Liver (tissue), 9 donors: Measurements from ENCODE around the gene OPA3. TPM values are rescaled to one million over a fixed set of nuclear protein-coding genes. Genes with fewer than 3 reads are reported as not detected.

Experiments
- DNase-seq: peaks from one replicate; pipeline ENCODE4 v3.0.0-alpha.2; 2017; ENCODE audit warnings: low spot score
- H3K27ac ChIP-seq, 2 donors: one replicate each; pipeline ENCODE4 v1.7.0; 2013; ENCODE audit warnings: inconsistent platforms in 2 of 2, low read length in 2 of 2, control low read depth in 1 of 2, low read depth in 1 of 2, mild to moderate bottlenecking in 1 of 2
- H3K27me3 ChIP-seq, 4 donors: one replicate each; pipeline versions ENCODE4 v1.6.1 to v1.7.0; 2013; ENCODE audit warnings: low read length in 3 of 4, inconsistent platforms in 1 of 4, mild to moderate bottlenecking in 1 of 4, moderate library complexity in 1 of 4; ENCODE audit not compliant: control insufficient read depth in 4 of 4, insufficient read depth in 4 of 4
- H3K36me3 ChIP-seq, 4 donors: one replicate each; pipeline versions ENCODE4 v1.6.1 to v1.7.0; 2013; ENCODE audit warnings: low read length in 3 of 4, mild to moderate bottlenecking in 3 of 4, low read depth in 1 of 4, moderate library complexity in 1 of 4; ENCODE audit not compliant: control insufficient read depth in 4 of 4, insufficient read depth in 3 of 4
- H3K4me1 ChIP-seq, 4 donors: one replicate each; pipeline versions ENCODE4 v1.6.1 to v1.7.0; 2013; ENCODE audit warnings: low read length in 3 of 4, mild to moderate bottlenecking in 3 of 4, moderate library complexity in 1 of 4; ENCODE audit not compliant: control insufficient read depth in 4 of 4, insufficient read depth in 4 of 4
- H3K4me3 ChIP-seq, 3 donors: one replicate each; pipeline versions ENCODE4 v1.6.1 to v1.7.0; 2013; ENCODE audit warnings: low read length in 3 of 3, control low read depth in 1 of 3, low read depth in 1 of 3, mild to moderate bottlenecking in 1 of 3
- H3K9ac ChIP-seq, 2 donors: one replicate each; pipeline ENCODE4 v1.7.0; 2013; ENCODE audit warnings: low read length in 2 of 2, mild to moderate bottlenecking in 2 of 2, moderate library complexity in 2 of 2, control low read depth in 1 of 2, low read depth in 1 of 2
- H3K9me3 ChIP-seq, 4 donors: one replicate each; pipeline versions ENCODE4 v1.6.1 to v1.7.0; 2013; ENCODE audit warnings: low read length in 3 of 4; ENCODE audit not compliant: control insufficient read depth in 4 of 4
- CTCF ChIP-seq: fragments of 150-350 bp; IDR thresholded peaks from 2 replicates; pipeline ENCODE4 v1.5.1; 2017; ENCODE audit warnings: improper control_type of control experiment, low read depth, low read length; ENCODE audit not compliant: missing input control
- EGR1 ChIP-seq, 2 donors: IDR thresholded peaks; 2 replicates each; pipeline ENCODE4 v1.6.1; 2016 to 2018; ENCODE audit warnings: antibody characterized with exemption in 2 of 2, low read depth in 2 of 2
- FOXA1 ChIP-seq: IDR thresholded peaks from 2 replicates; pipeline ENCODE4 v1.6.1; 2016; ENCODE audit warnings: antibody characterized with exemption
- FOXA2 ChIP-seq: IDR thresholded peaks from 2 replicates; pipeline ENCODE4 v1.6.1; 2016; ENCODE audit warnings: antibody characterized with exemption
- GABPA ChIP-seq, 2 donors: IDR thresholded peaks in 1 of 2; conservative IDR thresholded peaks in 1 of 2; 2 replicates each; pipeline ENCODE4 v1.6.1; 2016; ENCODE audit warnings: antibody characterized with exemption in 2 of 2, mild to moderate bottlenecking in 1 of 2, moderate library complexity in 1 of 2
- HNF4A ChIP-seq, 2 donors: conservative IDR thresholded peaks; 2 replicates each; pipeline ENCODE4 v1.6.1; 2016; ENCODE audit warnings: antibody characterized with exemption in 2 of 2, mild to moderate bottlenecking in 2 of 2
- HNF4G ChIP-seq: IDR thresholded peaks from 2 replicates; pipeline ENCODE4 v1.6.1; 2016; ENCODE audit warnings: antibody characterized with exemption
- NR2F2 ChIP-seq: IDR thresholded peaks from 2 replicates; pipeline ENCODE4 v1.6.1; 2016; ENCODE audit warnings: antibody characterized with exemption
- RAD21 ChIP-seq, 2 donors: IDR thresholded peaks; 2 replicates each; pipeline ENCODE4 v1.6.1; 2016; ENCODE audit warnings: antibody characterized with exemption in 2 of 2, mild to moderate bottlenecking in 2 of 2
- REST ChIP-seq: IDR thresholded peaks from 2 replicates; pipeline ENCODE4 v1.6.1; 2016; ENCODE audit warnings: antibody characterized with exemption, mild to moderate bottlenecking
- TAF1 ChIP-seq: conservative IDR thresholded peaks from 2 replicates; pipeline ENCODE4 v1.6.1; 2016; ENCODE audit warnings: antibody characterized with exemption, mild to moderate bottlenecking
- YY1 ChIP-seq: IDR thresholded peaks from 2 replicates; pipeline ENCODE4 v1.6.1; 2016; ENCODE audit warnings: antibody characterized with exemption, mild to moderate bottlenecking
- ZBTB33 ChIP-seq: IDR thresholded peaks from 2 replicates; pipeline ENCODE4 v1.6.1; 2016; ENCODE audit warnings: antibody characterized with exemption
- WGBS: extraction: QIAGEN DNeasy Blood & Tissue Kit; methylation state at CpG from one replicate; pipeline ENCODE4 v1.1.7; 2013; 5-methylcytosine and 5-hydroxymethylcytosine counted together
- polyA plus RNA-seq, 2 donors: library from polyadenylated mRNA; stranded (reverse) in 1 of 2; unstranded in 1 of 2; fragments of 200-250 nt in 1 of 2; fragments of >200 nt in 1 of 2; fragmentation: Nextera tagmentation in 1 of 2; extraction: Ambion mirVana in 1 of 2; gene quantifications; one replicate each; pipeline versions ENCODE4 v1.2.1 to v1.2.3, GENCODE V29; 2013 to 2015
- total RNA-seq, 2 donors: library from RNA; depleted of rRNA; stranded (reverse); fragments of >200 nt; gene quantifications; one replicate each; pipeline ENCODE4 v1.2.3, GENCODE V29; 2014
- TF ChIP-seq, protein P1 (sequence below): IDR thresholded peaks from 2 replicates; pipeline ENCODE4 v1.6.1; 2016; ENCODE audit warnings: antibody characterized with exemption
- TF ChIP-seq, protein P2 (sequence below): IDR thresholded peaks from 2 replicates; pipeline ENCODE4 v1.6.1; 2016; ENCODE audit warnings: antibody characterized with exemption
- donor health status: healthy.
- donor health status: healthy.
- donor health status: healthy.
- donor health status: healthy.
- donor health status: healthy.

Gene OPA3
- total and polyA plus RNA-seq, 4 donors, result 3.8 to 9.4 (median 6.2) TPM

- H3K4me1 ChIP-seq, result peaks cover 1 to 30% (median 16%) of the 10 kb centered on the region in 4 donors
- DNase-seq, result no peak
- TF ChIP-seq REST, result peak; percentile 37
- no peak for TF ChIP-seq CTCF
- no peak for TF ChIP-seq GABPA (IDR thresholded peaks at IDR 0.05 in 1 of 2, conservative IDR thresholded peaks at IDR 0.05 in 1 of 2)
- H3K9ac ChIP-seq, result peak overlapping the region; percentile 85 to 90
- no peaks in the 10 kb centered on the region for H3K36me3 ChIP-seq
- peak overlapping the region; percentile 88 to 89 for H3K27ac ChIP-seq
- WGBS, result under 1% methylated on average over 22 of the region's 22 CpGs
- no peaks in the 10 kb centered on the region for H3K9me3 ChIP-seq
- H3K27me3 ChIP-seq, result no peaks in the 10 kb centered on the region
- peak overlapping the region; percentile 79 to 96 (median 95) for H3K4me3 ChIP-seq
Measured at GRCh38 chr19:45507872-45508416, 76.7 kb downstream of the OPA3 start.

- DNase-seq, result peak; percentile 86
- Histone ChIP-seq H3K9me3 (no peaks in the 10 kb centered on the region), H3K27ac (peak within 1 kb of the TSS; percentile 88 to 89), H3K36me3 (no peaks in the 10 kb centered on the region), H3K27me3 (no peaks in the 10 kb centered on the region), H3K9ac (peak within 1 kb of the TSS; percentile 85 to 90), H3K4me1 (peaks cover 1 to 30% (median 16%) of the 10 kb centered on the region in 4 donors), H3K4me3 (peak within 1 kb of the TSS; percentile 79 to 96 (median 95))
- under 1% methylated on average over 65 of the region's 65 CpGs for WGBS
- no peak for TF ChIP-seq FOXA1
- no peak for TF ChIP-seq FOXA2
- TF ChIP-seq, protein P1, sequence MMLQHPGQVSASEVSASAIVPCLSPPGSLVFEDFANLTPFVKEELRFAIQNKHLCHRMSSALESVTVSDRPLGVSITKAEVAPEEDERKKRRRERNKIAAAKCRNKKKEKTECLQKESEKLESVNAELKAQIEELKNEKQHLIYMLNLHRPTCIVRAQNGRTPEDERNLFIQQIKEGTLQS, result no peak
- TF ChIP-seq HNF4A (conservative IDR thresholded peaks at IDR 0.05), result peak; percentile 37 to 47
- peak; percentile 39 for TF ChIP-seq ZBTB33
- TF ChIP-seq GABPA (IDR thresholded peaks at IDR 0.05 in 1 of 2, conservative IDR thresholded peaks at IDR 0.05 in 1 of 2), result peak in 1 of 2 donors; percentile 36
- peak; percentile 44 for TF ChIP-seq TAF1
- TF ChIP-seq YY1, result peak; percentile 29
- TF ChIP-seq, protein P2, sequence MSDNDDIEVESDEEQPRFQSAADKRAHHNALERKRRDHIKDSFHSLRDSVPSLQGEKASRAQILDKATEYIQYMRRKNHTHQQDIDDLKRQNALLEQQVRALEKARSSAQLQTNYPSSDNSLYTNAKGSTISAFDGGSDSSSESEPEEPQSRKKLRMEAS, result peak; percentile 97
- TF ChIP-seq NR2F2, result no peak
- TF ChIP-seq RAD21 (IDR thresholded peaks at IDR 0.05), result peak in 1 of 2 donors; percentile 23
- TF ChIP-seq CTCF, result peak; percentile 5
- TF ChIP-seq HNF4G, result no peak
- TF ChIP-seq EGR1 (IDR thresholded peaks at IDR 0.05; ENCODE audit: low read depth in 2 of 2), result peak in 1 of 2 donors; percentile 86
Measured at GRCh38 chr19:45506989-45507871, 77.4 kb downstream of the OPA3 start, which contains the start of gene VASP. TSS of gene VASP (plus strand) at chr19:45507479. CDS start at chr19:45507772, 293 bp downstream.
